ENCODE results near the gene SMAD9. TPM values are rescaled to one million over a fixed set of nuclear protein-coding genes. Genes with fewer than 3 reads are reported as not detected.

The SMAD9 gene
- total and polyA plus RNA-seq, 2 of the 8 experiments (the other 6 are each of a cell fraction or from before 2014, with no cell fraction given): 0.45 to 1.0 TPM

GRCh38 chr13:36879218-36879938, 40.7 kb downstream of the SMAD9 start (continued):
- TF ChIP-seq EGR1 (IDR thresholded peaks at IDR 0.05; ENCODE audit: borderline replicate concordance, low read depth, low read length) (no peak), FOSL1 (IDR thresholded peaks at IDR 0.05; ENCODE audit: insufficient read depth, low read depth, low read length) (no peak), ATF3 (IDR thresholded peaks at IDR 0.05; ENCODE audit: insufficient read depth, low read depth, low read length) (no peak), KDM4A (IDR thresholded peaks at IDR 0.05; ENCODE audit: low read depth, low read length, severe bottlenecking) (no peak), TBP (IDR thresholded peaks at IDR 0.05; ENCODE audit: low read depth, low read length) (no peak), CEBPB (IDR thresholded peaks at IDR 0.05; ENCODE audit: low read depth, low read length) (no peak)
